Measurements from ENCODE around the gene JMJD1C. TPM values are rescaled to one million over a fixed set of nuclear protein-coding genes. Genes with fewer than 3 reads are reported as not detected.
A peak's percentile ranks its signal among the peaks of the same experiment; 100 is the strongest.

The JMJD1C gene
- total and polyA plus RNA-seq, 10 of the 15 experiments (the other 5 are each of a cell fraction or from before 2014, with no cell fraction given) = 31.2 to 83.3 (median 49.5) TPM

GRCh38 chr10:63204667-63205391, 260.9 kb downstream of the JMJD1C start:
- no peak overlapping the region for H3K9ac ChIP-seq (ENCODE audit: control insufficient read depth, insufficient read depth, low read length)
- intact Hi-C loops (cut with micrococcal nuclease; ENCODE audit: unreplicated experiment) = no loop called here
- peak overlapping the region; percentile 75 for H3K27ac ChIP-seq (ENCODE audit: control insufficient read depth, insufficient read depth)
- H2AFZ ChIP-seq (ENCODE audit: control insufficient read depth, low read depth, low read length) = no peak overlapping the region
- no peaks in the 10 kb centered on the region for H3K9me3 ChIP-seq (replicated peaks; ENCODE audit: control insufficient read depth, insufficient read depth, low read length)
- H3K4me1 ChIP-seq (ENCODE audit: control insufficient read depth, insufficient read depth, low read length) = peaks cover 30% of the 10 kb centered on the region
- peaks cover 38% of the 10 kb centered on the region for H3K79me2 ChIP-seq (ENCODE audit: control insufficient read depth, insufficient read depth, low read length)
- no peak for DNase-seq (ENCODE audit: low read depth, low spot score)
- H3K36me3 ChIP-seq (ENCODE audit: control insufficient read depth in 2 of 2, insufficient read depth in 2 of 2, low read length in 1 of 2) = peaks cover 5 to 32% of the 10 kb centered on the region in 2 experiments
- in situ Hi-C loops (cut with MboI) = loop anchor here (5.0 kb wide), 1 partner anchor 427 kb away; no protein-coding TSS in a partner anchor
- 0% methylated on average over 4 of the region's 4 CpGs for WGBS (ENCODE audit: insufficient coverage, insufficient replicate concordance, low lambda C conversion rate, missing lambda C conversion rate)
- TF ChIP-seq RUNX3 (IDR thresholded peaks at IDR 0.05; ENCODE audit: low read length) (peak; percentile 85), MEF2B (IDR thresholded peaks at IDR 0.05; ENCODE audit: partially characterized antibody, poor library complexity, severe bottlenecking) (peak; percentile 52), SMAD1 (IDR thresholded peaks at IDR 0.05; ENCODE audit: low read depth, partially characterized antibody) (no peak), CEBPB (IDR thresholded peaks at IDR 0.05; ENCODE audit: borderline replicate concordance in 1 of 2, low read depth in 2 of 2, low read length in 2 of 2) (peak in 1 of 2 experiments; percentile 49; a peak in 1 of 4 replicates), NR2F1 (conservative IDR thresholded peaks at IDR 0.05) (0 out of 2 replicates have a peak, but pooled peaks have one; percentile 17), MTA2 (IDR thresholded peaks at IDR 0.05; ENCODE audit: low read depth) (peak; percentile 70), JUNB (IDR thresholded peaks at IDR 0.05) (peak; percentile 62; the same call in 1 of the 2 replicates), NFIC (IDR thresholded peaks at IDR 0.05; ENCODE audit: low read depth, low read length) (peak; percentile 64; the same call in 1 of the 2 replicates), ATF7 (IDR thresholded peaks at IDR 0.05; ENCODE audit: low read depth) (peak; percentile 22; the same call in 1 of the 2 replicates), PKNOX1 (IDR thresholded peaks at IDR 0.05) (0 out of 2 replicates have a peak, but pooled peaks have one; percentile 18), RELB (IDR thresholded peaks at IDR 0.05; ENCODE audit: low read depth) (no peak), GATAD2B (conservative IDR thresholded peaks at IDR 0.05; ENCODE audit: low read depth) (no peak), POLR2A (IDR thresholded peaks at IDR 0.05; ENCODE audit: low read depth, low read length) (no peak), CBFB (IDR thresholded peaks at IDR 0.05; ENCODE audit: low read depth) (0 out of 2 replicates have a peak, but pooled peaks have one; percentile 22), MEF2A (IDR thresholded peaks at IDR 0.05; ENCODE audit: insufficient read depth, low read depth, low read length) (peak; percentile 43; the same call in 1 of the 2 replicates), ATF2 (IDR thresholded peaks at IDR 0.05; ENCODE audit: low read length) (0 out of 2 replicates have a peak, but pooled peaks have one; percentile 24)
- peak; percentile 50 for ATAC-seq
- FAIRE-seq = peak; percentile 88
- SMC1A ChIA-PET (ENCODE audit: uncharacterized antibody, unreplicated experiment) = interaction anchor here (0.8 to 5.3 kb wide), 11 partner anchors 12 to 515 kb away, joined by 4 to 27 read pairs (median 10); no protein-coding TSS in a partner anchor
- POLR2A ChIA-PET = interaction anchor here (0.9 to 1.0 kb wide), 2 partner anchors 61 to 424 kb away, joined by 3 to 4 read pairs; no protein-coding TSS in a partner anchor
- H3K27me3 ChIP-seq (replicated peaks in 1 of 2; ENCODE audit: control insufficient read depth in 2 of 2, insufficient read depth in 2 of 2, low read length in 1 of 2) = no peaks in the 10 kb centered on the region
- peak overlapping the region; percentile 70 for H3K4me2 ChIP-seq (ENCODE audit: control insufficient read depth, insufficient read depth)
- no peaks in the 10 kb centered on the region for H4K20me1 ChIP-seq (ENCODE audit: control insufficient read depth, insufficient read depth)
- BruUV-seq (replicated peaks) = no TSS peak
- peak overlapping the region; percentile 62 for H3K4me3 ChIP-seq
- RAD21 ChIA-PET (ENCODE audit: unreplicated experiment) = interaction anchor here (0.5 to 4.0 kb wide), 9 partner anchors 12 to 516 kb away, joined by 3 to 30 read pairs (median 10); no protein-coding TSS in a partner anchor
- CTCF ChIA-PET = interaction anchor here (0.7 to 4.7 kb wide), 4 partner anchors 12 to 515 kb away, joined by 3 to 26 read pairs (median 16); no protein-coding TSS in a partner anchor

All from GM12878 (cell line).